GM12891 (cell line): ENCODE data around the gene ERICH3.

Experiments
- PAX5 ChIP-seq: IDR thresholded peaks from 2 replicates; pipeline ENCODE4 v1.6.1; 2011; ENCODE audit warnings: low read length, moderate library complexity, mild to moderate bottlenecking; ENCODE audit not compliant: insufficient read depth, severe bottlenecking
- POLR2A ChIP-seq: IDR thresholded peaks from 2 replicates; pipeline ENCODE4 v1.6.1; 2011; ENCODE audit warnings: low read depth, low read length, control low read depth
- POLR2AphosphoS5 ChIP-seq: IDR thresholded peaks from 2 replicates; pipeline ENCODE4 v1.6.1; 2011; ENCODE audit warnings: low read depth, low read length, control low read depth
- SPI1 ChIP-seq: IDR thresholded peaks from 2 replicates; pipeline ENCODE4 v1.6.1; 2011; ENCODE audit warnings: low read depth, low read length, control low read depth
- TAF1 ChIP-seq: IDR thresholded peaks from 2 replicates; pipeline ENCODE4 v1.6.1; 2011; ENCODE audit warnings: low read depth, low read length, control low read depth

DNA sequence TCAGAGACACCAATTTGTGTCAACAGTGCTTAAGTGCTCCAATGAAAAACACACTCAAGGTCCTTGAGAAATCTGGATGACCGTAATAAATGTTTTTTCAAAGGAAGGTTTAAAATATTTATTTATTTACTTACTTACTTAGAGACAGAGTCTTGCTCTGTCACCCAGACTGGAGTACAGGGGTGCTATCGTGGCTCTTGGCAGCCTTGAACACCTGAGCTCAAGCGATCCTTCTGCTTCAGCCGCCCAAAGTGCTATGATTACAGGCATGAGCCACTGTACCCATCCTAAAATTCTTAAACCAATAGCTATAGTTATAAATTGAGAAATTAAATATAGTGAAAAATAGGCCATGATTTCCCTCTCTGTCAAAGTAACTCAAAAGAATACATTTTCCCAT is 17.3 kb upstream of the ERICH3 start:
- TF ChIP-seq POLR2A = no peak
- no peak for TF ChIP-seq POLR2AphosphoS5
- no peak for TF ChIP-seq PAX5
- no peak for TF ChIP-seq TAF1
- no peak for TF ChIP-seq SPI1
